Heart left ventricle (tissue), 16 donors: ENCODE measurements around the gene SLC22A7. TPM values are rescaled to one million over a fixed set of nuclear protein-coding genes. Genes with fewer than 3 reads are reported as not detected.

Experiments
- ATAC-seq, 4 donors: fragments of 200-7000 bp; cut with Tn5 transposase; one replicate each; pipeline ENCODE4 v1.9.1; 2020 to 2022; ENCODE audit warnings: moderate library complexity in 4 of 4, mild to moderate bottlenecking in 3 of 4, moderate number of reproducible peaks in 1 of 4
- DNase-seq, 5 donors: peaks; one replicate each; pipeline ENCODE4 v3.0.0-alpha.2; 2020
- H3K27ac ChIP-seq, 12 donors: fragments of 200-600 bp; sonication (generic) in 4 of 12; one replicate each; pipeline versions ENCODE4 v1.5.0 to v1.8.0; 2016 to 2022; ENCODE audit warnings: mild to moderate bottlenecking in 2 of 12
- H3K27me3 ChIP-seq, 9 donors: fragments of 200-600 bp; sonication (generic) in 2 of 9; one replicate each; pipeline versions ENCODE4 v1.5.1 to v1.8.0; 2016 to 2022; ENCODE audit warnings: mild to moderate bottlenecking in 3 of 9
- H3K36me3 ChIP-seq, 9 donors: fragments of 200-600 bp; sonication (generic) in 2 of 9; one replicate each; pipeline versions ENCODE4 v1.5.0 to v1.8.0; 2018 to 2022; ENCODE audit warnings: mild to moderate bottlenecking in 2 of 9
- H3K4me1 ChIP-seq, 12 donors: fragments of 200-600 bp; sonication (generic) in 4 of 12; one replicate each; pipeline versions ENCODE4 v1.5.0 to v1.8.0; 2016 to 2022; ENCODE audit warnings: mild to moderate bottlenecking in 3 of 12
- H3K4me3 ChIP-seq, 12 donors: fragments of 200-600 bp; sonication (generic) in 4 of 12; one replicate each; pipeline versions ENCODE4 v1.5.0 to v1.8.0; 2017 to 2022; ENCODE audit warnings: mild to moderate bottlenecking in 9 of 12, moderate library complexity in 4 of 12
- H3K9me3 ChIP-seq, 12 donors: fragments of 200-600 bp; sonication (generic) in 4 of 12; one replicate each; pipeline versions ENCODE4 v1.5.0 to v1.8.0; 2016 to 2022; ENCODE audit warnings: mild to moderate bottlenecking in 1 of 12
- CTCF ChIP-seq, 12 donors: fragments of 200-600 bp; sonication (generic) in 4 of 12; IDR thresholded peaks; one replicate each; pipeline versions ENCODE4 v1.5.0 to v1.8.0; 2018 to 2022; ENCODE audit warnings: antibody characterized with exemption in 12 of 12, mild to moderate bottlenecking in 5 of 12
- POLR2A ChIP-seq, 2 donors: fragments of 450-650 bp; IDR thresholded peaks; one replicate each; pipeline ENCODE4 v1.6.1; 2017; ENCODE audit warnings: antibody characterized with exemption in 2 of 2, mild to moderate bottlenecking in 2 of 2, moderate library complexity in 2 of 2
- WGBS, 4 donors: extraction: QIAGEN DNeasy Blood & Tissue Kit in 2 of 4; methylation state at CpG; one replicate each; pipeline versions ENCODE4 v1.1.5 to v1.1.7; 2013 to 2018; 5-methylcytosine and 5-hydroxymethylcytosine counted together
- intact Hi-C, 10 donors: fragments of 100-400 bp; cut with DNase I; formaldehyde crosslinking; loops; one replicate each; pipeline versions ENCODE4 v1.11.1 to v1.14.2; 2022
- polyA plus RNA-seq, 2 donors: library from polyadenylated mRNA; stranded (reverse); fragments of 200-250 nt; gene quantifications; one replicate each; pipeline ENCODE4 v1.2.3, GENCODE V29; 2013
- total RNA-seq, 9 donors: library from RNA; depleted of rRNA in 2 of 9; stranded (reverse); fragments of >200 nt in 2 of 9; fragmentation: NEBNext Ultra II Directional in 3 of 9; extraction: Animal tissue kit (Norgen Biotek cat#: 25700) in 3 of 9; gene quantifications; one replicate each; pipeline versions ENCODE4 v1.1.0 to v1.2.4, GENCODE V29; 2016 to 2023
- donor health status: ischemic (EF 13 %, LVEDD 7.1; RV severe dilation, severe dysfunction).
- donor health status: healthy with polysubstance abuse.
- donor health status: DM: no; HTN: yes; CAD: no.
- donor health status: DM: no; HTN: no; CAD: no.
- donor health status: ischemic (EF 25% LVEDD 6.9; RV normal size, moderate dysfunction).
- donor health status: ischemic (EF 25% LVEDD 5.7; RV mildly dilated, moderate dysfunction).
- donor health status: healthy.
- donor health status: DM: yes; HTN: yes; CAD: no.
- donor health status: ischemic (EF 35%, LVEDD 5.7; RV mildly dilated, moderate dysfunction).
- donor health status: nonischemic (EF 11% LVEDD 7.7; RV severe dilation, severe dysfunction).
- donor health status: DM: yes; HTN: yes; CAD: no.
- donor health status: PGD.
- donor health status: ischemic (EF 29% LVEDD 5.4; RV normal size, mild dysfunction).
- donor health status: nonischemic (EF 23%, LVEDD 6.1; RV moderate dilation, normal function).

The SLC22A7 gene
- total and polyA plus RNA-seq, 11 donors, result 0.12 to 0.32 (median 0.16) TPM; not detected in 6

- H3K27me3 ChIP-seq, result peaks cover 0 to 30% (median 2%) of the 10 kb centered on the region in 9 donors
- TF ChIP-seq POLR2A (IDR thresholded peaks at IDR 0.05) (no peak), CTCF (IDR thresholded peaks at IDR 0.05) (no peak)
- DNase-seq (peak in 1 of 5 donors; percentile 46), ATAC-seq (no peak)
- intact Hi-C loops, result no loop called here
- no peak overlapping the region for H3K4me3 ChIP-seq
- WGBS, 4 donors, result 82 to 88% (median 86%) methylated on average over 1 to 5 of the region's 5 CpGs
- H3K36me3 ChIP-seq, result no peaks in the 10 kb centered on the region
- no peak overlapping the region for H3K27ac ChIP-seq
- no peaks in the 10 kb centered on the region for H3K9me3 ChIP-seq
- peaks cover 0 to 10% (median 0%) of the 10 kb centered on the region in 12 donors for H3K4me1 ChIP-seq
Observed at GRCh38 chr6:43285832-43286231, 12.2 kb upstream of the SLC22A7 start.

- Histone ChIP-seq H3K9me3 (no peaks in the 10 kb centered on the region), H3K4me1 (peaks cover 0 to 10% (median 0%) of the 10 kb centered on the region in 12 donors), H3K4me3 (no peak overlapping the region), H3K27me3 (peaks cover 0 to 30% (median 2%) of the 10 kb centered on the region in 9 donors), H3K27ac (no peak overlapping the region), H3K36me3 (no peaks in the 10 kb centered on the region)
- intact Hi-C loops, result no loop called here
- TF ChIP-seq CTCF (IDR thresholded peaks at IDR 0.05) (no peak), POLR2A (IDR thresholded peaks at IDR 0.05) (no peak)
- DNase-seq (peak in 2 of 5 donors; percentile 7 to 25), ATAC-seq (no peak)
- WGBS, 4 donors, result 76 to 94% (median 91%) methylated on average over 5 to 6 of the region's 6 CpGs
Observed at GRCh38 chr6:43286456-43286979, 11.5 kb upstream of the SLC22A7 start.

GRCh38 chr6:43286980-43287716, 10.9 kb upstream of the SLC22A7 start:
- 40 to 66% (median 62%) methylated on average over 2 to 10 of the region's 10 CpGs for WGBS, 4 donors
- Histone ChIP-seq H3K9me3 (no peaks in the 10 kb centered on the region), H3K36me3 (no peaks in the 10 kb centered on the region), H3K4me3 (no peak overlapping the region), H3K27me3 (peaks cover 0 to 30% (median 2%) of the 10 kb centered on the region in 9 donors), H3K27ac (no peak overlapping the region), H3K4me1 (peaks cover 0 to 10% (median 0%) of the 10 kb centered on the region in 12 donors)
- TF ChIP-seq CTCF (IDR thresholded peaks at IDR 0.05) (peak in 6 of 12 donors; percentile 14 to 40 (median 21)), POLR2A (IDR thresholded peaks at IDR 0.05) (no peak)
- ATAC-seq, result peak in 3 of 4 donors; percentile 15 to 41 (median 21)
- intact Hi-C loops, result no loop called here
- DNase-seq, result peak in 2 of 5 donors; percentile 28 to 45
